Cardiac muscle cell (in vitro differentiated cells and primary cell): ENCODE measurements around the gene RAD9A. TPM values are rescaled to one million over a fixed set of nuclear protein-coding genes. Genes with fewer than 3 reads are reported as not detected.

Experiments
- DNase-seq, 2 donors: peaks; one replicate each; pipeline versions ENCODE4 v3.0.0 to v3.0.0-alpha.2; 2010 to 2017; ENCODE audit warnings: low read depth in 1 of 2, low spot score in 1 of 2
- H3K27ac ChIP-seq: fragments of 200-600 bp; sonication (generic); 2 replicates; pipeline ENCODE4 v1.5.1; 2016
- H3K27me3 ChIP-seq: fragments of 200-600 bp; sonication (generic); 2 replicates; pipeline ENCODE4 v1.6.0; 2016; ENCODE audit warnings: control low read depth
- H3K36me3 ChIP-seq: fragments of 200-600 bp; sonication (generic); 2 replicates; pipeline ENCODE4 v1.5.1; 2016; ENCODE audit warnings: control low read depth
- H3K4me1 ChIP-seq: fragments of 200-600 bp; sonication (generic); 2 replicates; pipeline ENCODE4 v1.8.1; 2017; ENCODE audit warnings: low read depth, mild to moderate bottlenecking, mixed run types
- H3K4me3 ChIP-seq: fragments of 200-600 bp; sonication (generic); 2 replicates; pipeline ENCODE4 v1.5.1; 2016; ENCODE audit warnings: mild to moderate bottlenecking
- H3K9me3 ChIP-seq: fragments of 200-600 bp; sonication (generic); 2 replicates; pipeline ENCODE4 v1.5.1; 2017; ENCODE audit warnings: low read depth, mild to moderate bottlenecking, control low read depth
- polyA plus RNA-seq: library from polyadenylated mRNA; unstranded; fragments of >200 nt; fragmentation: Nextera tagmentation; extraction: Ambion mirVana; gene quantifications from 2 replicates; pipeline ENCODE4 v1.2.1, GENCODE V29; 2016
- total RNA-seq: library from RNA; depleted of rRNA; stranded (reverse); fragments of >200 nt; gene quantifications from 2 replicates; pipeline ENCODE4 v1.2.3, GENCODE V29; 2016
- TF ChIP-seq, protein P1 (sequence below): IDR thresholded peaks from 2 replicates; pipeline ENCODE4 v1.5.1; 2012; ENCODE audit warnings: low read depth, mild to moderate bottlenecking, low read length

Gene RAD9A
- total and polyA plus RNA-seq, 2 experiments from 2014 or later = 22.2 to 27.5 TPM

DNA sequence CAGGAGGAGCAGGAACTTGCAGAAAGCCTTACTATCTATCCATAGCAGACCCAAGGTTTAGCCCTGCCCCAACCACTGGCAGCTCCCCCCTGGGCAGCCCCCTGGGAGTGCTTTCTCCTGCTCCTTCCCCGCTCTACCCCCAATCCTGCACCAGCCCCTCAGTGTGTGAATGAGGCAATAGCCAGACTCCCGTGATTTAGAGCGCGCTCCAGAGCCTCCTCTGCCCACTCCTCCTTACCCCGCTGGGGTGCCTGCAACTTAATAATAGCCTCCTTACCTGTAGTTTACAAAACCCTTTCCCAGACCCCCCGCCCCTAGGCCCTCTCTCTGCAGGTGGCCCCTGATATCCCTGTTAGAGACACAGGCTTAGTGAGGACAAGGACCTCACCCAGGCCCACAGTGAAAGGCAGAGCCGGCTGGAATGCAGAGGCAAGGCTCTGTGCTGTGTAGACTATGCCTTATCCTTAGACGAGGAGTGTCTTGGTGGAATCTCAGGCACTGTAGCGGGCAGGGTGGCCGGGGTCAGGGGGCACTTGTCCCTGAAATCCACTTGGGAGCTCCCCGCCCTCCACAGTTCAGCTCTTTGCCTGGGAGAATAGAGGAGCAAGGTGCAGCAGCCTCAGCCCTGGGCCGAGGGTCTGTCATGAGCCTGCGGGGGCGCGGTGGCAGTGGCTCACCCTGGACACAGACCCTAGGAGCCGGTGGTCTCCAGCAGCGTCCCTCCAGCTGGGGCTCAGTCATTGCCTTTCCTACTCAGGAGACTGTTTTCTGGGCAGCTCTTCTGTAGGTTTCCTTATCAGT is 19.4 kb downstream of the RAD9A start:
- TF ChIP-seq, protein P1, sequence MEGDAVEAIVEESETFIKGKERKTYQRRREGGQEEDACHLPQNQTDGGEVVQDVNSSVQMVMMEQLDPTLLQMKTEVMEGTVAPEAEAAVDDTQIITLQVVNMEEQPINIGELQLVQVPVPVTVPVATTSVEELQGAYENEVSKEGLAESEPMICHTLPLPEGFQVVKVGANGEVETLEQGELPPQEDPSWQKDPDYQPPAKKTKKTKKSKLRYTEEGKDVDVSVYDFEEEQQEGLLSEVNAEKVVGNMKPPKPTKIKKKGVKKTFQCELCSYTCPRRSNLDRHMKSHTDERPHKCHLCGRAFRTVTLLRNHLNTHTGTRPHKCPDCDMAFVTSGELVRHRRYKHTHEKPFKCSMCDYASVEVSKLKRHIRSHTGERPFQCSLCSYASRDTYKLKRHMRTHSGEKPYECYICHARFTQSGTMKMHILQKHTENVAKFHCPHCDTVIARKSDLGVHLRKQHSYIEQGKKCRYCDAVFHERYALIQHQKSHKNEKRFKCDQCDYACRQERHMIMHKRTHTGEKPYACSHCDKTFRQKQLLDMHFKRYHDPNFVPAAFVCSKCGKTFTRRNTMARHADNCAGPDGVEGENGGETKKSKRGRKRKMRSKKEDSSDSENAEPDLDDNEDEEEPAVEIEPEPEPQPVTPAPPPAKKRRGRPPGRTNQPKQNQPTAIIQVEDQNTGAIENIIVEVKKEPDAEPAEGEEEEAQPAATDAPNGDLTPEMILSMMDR = no peak
- no peak overlapping the region for H3K4me3 ChIP-seq
- H3K36me3 ChIP-seq = no peaks in the 10 kb centered on the region
- H3K4me1 ChIP-seq = no peaks in the 10 kb centered on the region
- no peaks in the 10 kb centered on the region for H3K9me3 ChIP-seq
- H3K27ac ChIP-seq = no peak overlapping the region
- DNase-seq = no peak
- H3K27me3 ChIP-seq = peaks cover 9% of the 10 kb centered on the region

DNA sequence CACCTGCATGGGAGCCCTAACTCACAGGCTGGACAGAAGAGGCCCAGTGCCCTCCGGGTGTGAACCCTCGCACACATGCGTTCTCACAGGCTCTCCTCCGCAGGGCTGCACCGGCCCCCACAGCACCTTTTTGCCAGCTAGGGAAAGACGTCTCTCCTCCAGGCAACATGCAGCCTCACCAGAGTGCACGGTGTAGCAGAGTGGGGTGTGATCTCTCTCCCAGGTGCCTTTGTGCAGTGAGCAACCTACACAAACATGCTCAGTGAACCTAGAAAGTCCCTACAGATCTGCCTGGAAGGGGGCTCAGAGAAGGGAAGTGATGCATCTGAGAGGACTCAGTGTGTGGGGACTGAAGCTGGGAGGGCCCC is 20.0 kb downstream of the RAD9A start:
- Histone ChIP-seq H3K4me1 (no peaks in the 10 kb centered on the region), H3K36me3 (no peaks in the 10 kb centered on the region), H3K27me3 (peaks cover 9% of the 10 kb centered on the region), H3K27ac (no peak overlapping the region), H3K9me3 (no peaks in the 10 kb centered on the region), H3K4me3 (no peak overlapping the region)
- TF ChIP-seq, protein P1 = no peak
- no peak for DNase-seq

DNA sequence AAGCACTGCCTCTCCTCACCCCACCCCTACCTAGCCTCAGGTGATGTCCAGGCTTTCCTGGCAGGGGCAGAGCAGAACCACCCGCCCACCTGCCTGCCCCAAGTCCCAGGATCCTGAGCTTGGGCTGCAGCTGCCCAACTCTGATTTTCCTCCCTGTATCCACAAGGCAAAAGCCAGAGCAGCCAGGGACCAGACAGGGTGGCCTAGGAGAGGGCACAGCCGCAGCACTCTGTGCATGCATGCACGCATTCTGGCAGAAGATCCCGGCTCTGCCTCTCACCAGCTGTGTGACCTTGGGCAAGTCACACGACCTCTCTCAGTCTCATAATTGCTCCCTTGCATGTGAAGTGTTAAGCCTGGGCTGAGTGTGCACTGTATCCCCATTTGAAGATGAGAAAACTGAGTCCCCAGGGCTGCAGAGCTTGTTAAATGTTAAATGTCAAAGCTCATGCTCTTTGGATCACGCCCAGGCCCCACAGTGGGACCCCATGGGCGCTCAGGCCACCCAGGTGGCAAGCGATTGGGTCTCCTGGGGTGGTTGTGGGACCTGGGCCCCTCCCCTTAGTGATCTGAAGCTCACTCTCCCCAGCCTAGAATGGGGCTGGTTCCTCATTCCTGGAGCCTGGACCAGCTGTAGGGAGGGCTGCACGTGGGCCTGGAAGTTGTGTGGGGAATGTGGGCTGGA is 20.9 kb downstream of the RAD9A start:
- H3K36me3 ChIP-seq = no peaks in the 10 kb centered on the region
- no peaks in the 10 kb centered on the region for H3K4me1 ChIP-seq
- TF ChIP-seq, protein P1 = no peak
- no peak overlapping the region for H3K27ac ChIP-seq
- peaks cover 9% of the 10 kb centered on the region for H3K27me3 ChIP-seq
- H3K4me3 ChIP-seq = no peak overlapping the region
- no peaks in the 10 kb centered on the region for H3K9me3 ChIP-seq
- DNase-seq = no peak

DNA sequence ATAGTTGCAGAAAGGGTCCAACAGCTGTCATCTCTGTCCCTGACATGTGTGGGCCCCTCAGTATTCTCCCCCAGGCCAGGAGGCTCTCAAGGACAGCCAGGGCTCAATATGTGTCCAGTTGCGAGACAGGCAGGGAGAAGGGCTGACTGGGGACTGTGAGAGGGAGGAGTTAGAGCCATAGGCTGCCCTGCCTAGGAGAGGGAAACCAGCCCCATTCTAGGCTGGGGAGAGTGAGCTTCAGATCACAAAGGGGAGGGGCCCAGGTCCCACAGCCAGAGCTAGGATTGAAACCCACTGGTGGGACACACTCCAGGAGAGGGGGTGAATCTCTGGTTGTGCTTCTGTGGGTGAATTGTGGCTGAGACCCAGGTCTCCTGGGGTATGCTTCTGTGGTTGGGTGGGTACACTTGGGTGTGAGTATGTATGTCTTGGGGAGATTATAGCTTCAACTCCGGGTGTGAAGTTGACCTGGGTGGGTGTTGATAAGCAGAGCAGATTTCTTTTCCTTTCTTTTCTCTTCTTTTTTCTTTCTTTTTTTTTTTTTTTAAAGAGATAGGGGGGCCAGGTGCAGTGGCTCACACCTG is 21.6 kb downstream of the RAD9A start:
- TF ChIP-seq, protein P1 = no peak
- no peak overlapping the region for H3K27ac ChIP-seq
- H3K27me3 ChIP-seq = peaks cover 9% of the 10 kb centered on the region

DNA sequence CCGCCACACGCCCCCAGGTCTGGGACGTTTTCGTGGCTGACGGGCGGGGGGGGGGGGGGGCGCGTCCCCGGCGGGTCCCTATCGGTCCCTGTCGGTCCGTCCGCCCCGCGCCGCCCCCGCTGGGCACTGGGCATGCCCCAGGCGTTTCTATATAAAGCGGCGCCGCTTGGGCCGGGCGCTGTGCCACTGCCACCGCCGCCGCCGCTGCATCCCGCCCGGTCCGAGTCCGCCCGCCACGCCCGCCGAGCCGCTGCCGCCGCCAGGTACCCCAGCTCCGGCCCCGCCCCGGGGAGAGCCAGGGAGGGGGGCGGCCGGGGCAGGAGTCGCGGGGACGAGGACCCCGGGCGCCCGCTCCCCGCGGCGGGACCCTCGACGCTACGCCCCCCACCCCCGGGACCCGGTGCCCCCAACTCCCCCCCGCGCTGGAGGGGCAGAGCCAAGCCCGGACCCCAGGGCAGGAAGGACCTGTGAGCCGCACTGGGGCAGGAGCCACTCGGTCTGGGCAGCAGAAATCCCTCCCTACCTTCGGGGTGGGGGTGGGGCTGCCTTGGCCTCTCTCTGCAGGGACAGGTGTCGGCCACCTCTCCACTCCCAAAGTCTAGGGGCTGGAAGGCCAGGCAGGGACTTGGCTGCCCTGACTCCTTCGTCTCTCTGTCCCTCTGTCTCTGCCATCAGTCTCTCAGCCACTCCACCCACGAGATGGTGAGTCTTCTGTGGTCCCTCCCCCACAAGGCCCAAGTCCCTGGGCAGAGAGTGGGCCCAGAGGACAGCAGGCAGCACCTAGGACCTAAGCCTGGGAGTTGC is 23.9 kb downstream of the RAD9A start, which contains the start of gene CARNS1:
TSS of gene CARNS1 (plus strand) at position 178 of the 804 bp plus-strand sequence. CDS start at position 700, 522 bp downstream.
- DNase-seq = no peak
- Histone ChIP-seq H3K36me3 (no peaks in the 10 kb centered on the region), H3K4me3 (peak within 1 kb of the TSS; percentile 25), H3K4me1 (peaks cover 7% of the 10 kb centered on the region), H3K27me3 (peaks cover 9% of the 10 kb centered on the region), H3K9me3 (no peaks in the 10 kb centered on the region), H3K27ac (no peak within 1 kb of the TSS)
- TF ChIP-seq, protein P1 = no peak

More for the DNA sequence above, 21.6 kb downstream of the RAD9A start:
- no peaks in the 10 kb centered on the region for H3K36me3 ChIP-seq
- H3K9me3 ChIP-seq = no peaks in the 10 kb centered on the region
- no peak overlapping the region for H3K4me3 ChIP-seq
- no peaks in the 10 kb centered on the region for H3K4me1 ChIP-seq
- DNase-seq = no peak
